Ishikawa (cell line): ENCODE results near the gene OR10H4.

Experiments
- CREB1 ChIP-seq: IDR thresholded peaks from 2 replicates; pipeline ENCODE4 v1.6.1; 2012; ENCODE audit warnings: low read depth
- EGR1 ChIP-seq: IDR thresholded peaks from 2 replicates; pipeline ENCODE4 v1.6.1; 2012
- EP300 ChIP-seq: IDR thresholded peaks from 2 replicates; pipeline ENCODE4 v1.6.1; 2012; ENCODE audit warnings: borderline replicate concordance
- MAX ChIP-seq: IDR thresholded peaks from 2 replicates; pipeline ENCODE4 v1.6.1; 2012
- NFIC ChIP-seq: IDR thresholded peaks from 2 replicates; pipeline ENCODE4 v1.6.1; 2012
- RAD21 ChIP-seq: IDR thresholded peaks from 2 replicates; pipeline ENCODE4 v1.6.1; 2012; ENCODE audit warnings: low read depth
- ZBTB7A ChIP-seq: IDR thresholded peaks from 2 replicates; pipeline ENCODE4 v1.6.1; 2012; ENCODE audit warnings: low read depth
- TF ChIP-seq, protein P1 (sequence below): IDR thresholded peaks from 2 replicates; pipeline ENCODE4 v1.6.1; 2012; ENCODE audit warnings: low read depth, mild to moderate bottlenecking

- TF ChIP-seq RAD21 (no peak), NFIC (no peak), MAX (no peak), EP300 (no peak), EGR1 (no peak), CREB1 (no peak), ZBTB7A (no peak)
- TF ChIP-seq, protein P1, sequence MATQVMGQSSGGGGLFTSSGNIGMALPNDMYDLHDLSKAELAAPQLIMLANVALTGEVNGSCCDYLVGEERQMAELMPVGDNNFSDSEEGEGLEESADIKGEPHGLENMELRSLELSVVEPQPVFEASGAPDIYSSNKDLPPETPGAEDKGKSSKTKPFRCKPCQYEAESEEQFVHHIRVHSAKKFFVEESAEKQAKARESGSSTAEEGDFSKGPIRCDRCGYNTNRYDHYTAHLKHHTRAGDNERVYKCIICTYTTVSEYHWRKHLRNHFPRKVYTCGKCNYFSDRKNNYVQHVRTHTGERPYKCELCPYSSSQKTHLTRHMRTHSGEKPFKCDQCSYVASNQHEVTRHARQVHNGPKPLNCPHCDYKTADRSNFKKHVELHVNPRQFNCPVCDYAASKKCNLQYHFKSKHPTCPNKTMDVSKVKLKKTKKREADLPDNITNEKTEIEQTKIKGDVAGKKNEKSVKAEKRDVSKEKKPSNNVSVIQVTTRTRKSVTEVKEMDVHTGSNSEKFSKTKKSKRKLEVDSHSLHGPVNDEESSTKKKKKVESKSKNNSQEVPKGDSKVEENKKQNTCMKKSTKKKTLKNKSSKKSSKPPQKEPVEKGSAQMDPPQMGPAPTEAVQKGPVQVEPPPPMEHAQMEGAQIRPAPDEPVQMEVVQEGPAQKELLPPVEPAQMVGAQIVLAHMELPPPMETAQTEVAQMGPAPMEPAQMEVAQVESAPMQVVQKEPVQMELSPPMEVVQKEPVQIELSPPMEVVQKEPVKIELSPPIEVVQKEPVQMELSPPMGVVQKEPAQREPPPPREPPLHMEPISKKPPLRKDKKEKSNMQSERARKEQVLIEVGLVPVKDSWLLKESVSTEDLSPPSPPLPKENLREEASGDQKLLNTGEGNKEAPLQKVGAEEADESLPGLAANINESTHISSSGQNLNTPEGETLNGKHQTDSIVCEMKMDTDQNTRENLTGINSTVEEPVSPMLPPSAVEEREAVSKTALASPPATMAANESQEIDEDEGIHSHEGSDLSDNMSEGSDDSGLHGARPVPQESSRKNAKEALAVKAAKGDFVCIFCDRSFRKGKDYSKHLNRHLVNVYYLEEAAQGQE = no peak
These were observed 43.8 kb upstream of the OR10H4 start for GRCh38 chr19:15905026-15905425.
